ENCODE measurements around the gene COL11A1.

The COL11A1 gene

GRCh38 chr1:102897557-102897956 is 210.8 kb downstream of the COL11A1 start:
- DNase-seq = no peak

DNA sequence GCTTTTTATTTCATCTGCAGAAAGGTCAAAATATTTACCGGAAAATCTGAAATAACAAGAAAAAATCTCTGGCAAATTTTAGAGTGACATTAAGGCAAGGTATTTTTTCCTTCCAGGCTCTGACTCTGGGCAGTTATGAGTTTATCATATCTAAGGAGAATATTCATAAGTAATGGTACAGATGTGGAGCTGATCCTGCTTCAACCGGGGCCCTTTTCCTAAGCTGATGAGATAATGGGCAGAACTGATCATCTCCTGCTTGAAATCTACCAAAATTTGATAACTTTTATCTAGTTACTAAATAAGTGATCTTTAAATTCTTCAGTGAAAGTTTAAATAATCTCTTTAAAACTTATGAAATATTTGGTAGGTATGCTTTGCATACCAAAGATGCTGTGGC is 211.6 kb downstream of the COL11A1 start:
- DNase-seq = no peak

DNA sequence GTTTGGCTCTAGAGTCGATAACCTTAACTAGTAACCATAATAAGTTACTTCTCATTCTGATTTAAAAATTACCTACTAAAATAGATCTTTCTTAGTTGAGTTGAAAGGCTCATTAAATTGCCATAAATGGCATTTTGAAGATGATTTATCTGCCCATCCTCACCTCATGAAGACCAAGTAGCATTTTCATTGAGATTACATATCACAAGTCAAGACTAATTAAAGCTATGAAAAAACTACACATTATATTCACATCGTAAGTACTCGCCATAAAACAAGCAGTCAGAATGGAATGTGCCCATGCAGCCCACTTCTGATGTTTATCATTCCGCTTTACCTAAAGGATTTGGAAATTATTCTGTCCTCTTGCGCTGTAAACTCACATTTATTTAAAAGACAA is 212.0 kb downstream of the COL11A1 start:
- no peak for DNase-seq

DNA sequence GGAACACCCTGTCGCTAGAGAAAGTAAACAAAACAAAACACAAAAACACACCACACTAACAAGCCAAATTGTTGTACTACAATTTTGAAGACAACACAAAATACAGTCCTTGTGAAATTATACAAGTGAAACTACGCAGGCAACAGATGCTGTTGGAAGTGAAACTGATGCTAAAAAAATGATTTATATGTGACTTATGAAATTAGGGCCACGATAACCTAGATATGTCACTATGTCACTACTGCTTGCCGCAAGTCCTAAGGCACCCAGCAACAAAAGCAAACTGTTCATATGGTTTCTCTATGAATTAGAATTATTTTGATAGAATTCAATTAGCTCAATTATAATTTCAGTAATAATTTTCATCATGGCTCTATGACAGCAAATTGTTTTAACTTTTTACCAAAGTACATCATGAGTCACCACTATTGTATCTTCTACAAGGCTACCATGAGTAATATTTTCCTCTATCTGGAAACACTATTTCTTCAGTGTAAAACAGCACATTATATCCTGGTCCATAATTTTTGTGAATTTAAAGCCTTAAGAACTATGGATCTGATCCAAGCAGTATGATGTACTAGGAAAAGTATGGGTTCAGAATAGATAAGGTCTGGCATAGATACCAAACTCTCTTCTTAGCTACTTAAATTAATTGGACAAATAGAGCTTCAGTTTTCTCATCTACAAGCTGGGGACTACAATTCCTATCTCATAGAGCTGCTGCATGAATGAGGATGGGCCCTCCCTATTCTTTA is 216.3 kb downstream of the COL11A1 start:
- no peak for DNase-seq

GRCh38 chr1:102886638-102887037 is 221.7 kb downstream of the COL11A1 start:
- DNase-seq = no peak

GRCh38 chr1:102884238-102884637 is 224.1 kb downstream of the COL11A1 start:
- DNase-seq = no peak

DNA sequence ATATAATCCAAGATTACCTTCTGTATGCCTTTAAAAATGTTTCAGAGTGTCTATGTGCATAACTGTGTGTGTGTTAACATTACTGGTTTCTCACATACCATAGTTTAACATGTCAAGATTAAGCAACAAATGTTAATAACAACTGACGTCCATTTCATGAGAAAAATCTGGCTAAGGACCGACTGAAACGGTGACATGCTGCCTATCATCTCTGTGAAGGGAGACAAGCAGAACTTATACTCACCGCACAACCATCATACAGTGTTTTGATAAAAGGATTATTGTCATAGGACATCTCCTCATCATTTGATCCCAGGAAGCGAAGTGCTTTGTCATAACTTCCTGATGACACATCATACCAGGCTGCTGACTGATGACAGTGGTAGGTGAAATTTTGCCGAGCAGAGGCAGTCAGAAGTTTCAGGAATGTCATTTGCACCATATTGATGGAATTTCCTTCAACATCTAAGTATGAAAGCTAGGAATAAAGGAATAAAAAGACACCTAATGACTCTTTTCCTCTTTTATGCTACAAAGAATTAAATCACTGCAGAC is 228.8 kb downstream of the COL11A1 start:
- no peak for DNase-seq

DNA sequence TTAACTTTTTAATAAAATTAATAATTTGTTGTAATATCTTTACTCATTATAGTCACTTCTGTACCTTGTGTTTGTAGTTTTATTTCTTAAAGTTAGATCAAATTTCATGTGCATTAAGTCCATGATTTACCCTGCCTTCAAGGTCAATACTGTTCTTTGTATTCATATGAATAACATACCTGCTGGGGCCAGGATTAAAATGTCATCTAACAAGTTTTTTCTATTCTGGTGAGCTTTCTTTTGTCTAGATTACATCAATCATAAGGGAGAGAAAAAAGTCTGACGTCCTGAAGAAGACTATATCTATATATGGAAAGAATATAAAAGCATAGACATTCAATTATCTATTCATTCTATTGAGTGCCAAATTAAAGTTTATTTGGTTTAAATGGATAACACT is 232.6 kb downstream of the COL11A1 start:
- no peak for DNase-seq

- DNase-seq = no peak
Observed at GRCh38 chr1:102872526-102872925, 235.8 kb downstream of the COL11A1 start.

DNA sequence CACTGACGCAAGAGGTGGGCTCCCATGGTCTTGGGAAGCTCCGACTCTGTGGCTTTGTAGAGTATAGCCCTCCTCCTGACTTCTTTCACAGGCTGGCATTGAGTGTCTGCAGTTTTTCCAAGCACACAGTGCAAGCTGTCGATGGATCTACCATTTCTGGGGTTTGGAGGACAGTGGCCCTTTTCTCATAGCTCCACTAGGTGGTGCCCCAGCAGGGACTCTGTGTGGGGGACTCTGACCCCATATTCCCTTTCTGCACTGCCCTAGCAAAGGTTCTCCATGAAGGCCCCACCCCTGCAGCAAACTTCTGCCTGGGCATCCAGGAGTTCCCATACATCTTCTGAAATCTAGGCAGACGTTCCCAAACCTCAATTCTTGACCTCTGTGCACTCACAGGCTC is 236.2 kb downstream of the COL11A1 start:
- DNase-seq = no peak

DNA sequence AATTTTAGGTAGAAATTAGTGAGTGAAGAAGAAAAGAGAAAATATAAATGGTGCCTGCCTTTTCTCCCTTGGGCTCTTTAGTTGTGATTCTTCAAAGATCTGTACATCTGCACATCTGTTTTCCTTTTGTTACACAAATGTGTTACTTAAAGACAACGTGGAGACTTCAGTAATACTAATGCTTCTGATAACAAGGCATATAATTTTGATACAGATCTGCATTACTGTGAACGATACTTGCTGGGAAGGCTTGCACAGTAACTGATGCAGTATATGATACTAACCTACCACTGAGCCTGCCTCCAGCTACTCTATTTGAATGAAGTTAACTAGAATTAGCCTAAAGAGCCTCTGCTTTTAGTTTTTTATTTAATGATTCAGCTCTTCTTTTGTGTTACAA is 244.6 kb downstream of the COL11A1 start:
- DNase-seq = no peak

GRCh38 chr1:102861247-102861646 is 247.1 kb downstream of the COL11A1 start:
- DNase-seq = no peak

GRCh38 chr1:102858695-102859094 is 249.6 kb downstream of the COL11A1 start:
- no peak for DNase-seq

GRCh38 chr1:102857251-102857650 is 251.1 kb downstream of the COL11A1 start:
- no peak for DNase-seq

GRCh38 chr1:102853701-102854187 is 254.6 kb downstream of the COL11A1 start:
- DNase-seq = no peak

DNA sequence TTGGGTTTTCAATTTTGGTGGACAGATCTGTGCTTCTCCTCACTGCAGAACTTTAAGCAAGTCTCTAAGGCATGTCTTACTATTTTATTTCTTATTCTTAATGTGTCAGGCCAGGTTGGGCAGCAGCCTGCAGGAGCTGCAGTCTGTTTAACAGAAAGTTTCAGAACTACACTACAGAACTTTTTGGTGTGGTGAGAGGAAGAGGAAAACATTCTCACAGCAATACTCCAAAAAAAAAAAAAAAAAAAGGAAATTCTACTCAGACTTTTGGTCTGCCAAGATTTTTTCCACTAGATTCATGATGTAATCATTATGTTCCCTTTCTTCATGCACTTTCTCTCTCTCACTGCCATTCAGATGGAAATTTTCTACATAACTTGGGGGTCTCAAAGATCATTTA is 255.2 kb downstream of the COL11A1 start:
- no peak for DNase-seq

DNA sequence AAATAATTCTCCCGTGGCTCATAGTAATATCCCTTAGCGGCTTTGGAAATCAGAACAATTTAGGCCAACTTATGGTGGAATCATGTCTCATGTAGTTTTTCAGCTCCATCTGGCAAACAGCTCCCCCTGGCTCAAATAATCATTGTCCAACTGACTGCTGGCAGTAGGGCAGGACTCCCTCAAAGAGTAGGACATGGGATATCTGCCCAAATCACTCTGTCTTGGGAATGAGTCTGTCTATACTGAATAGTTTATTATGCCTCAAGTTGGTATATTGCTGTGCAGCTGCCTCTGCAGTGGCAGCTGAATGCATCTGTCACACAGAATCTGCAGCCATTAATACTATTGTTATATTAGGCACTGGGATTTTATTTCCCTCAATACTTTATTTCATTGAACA is 255.7 kb downstream of the COL11A1 start:
- no peak for DNase-seq

GRCh38 chr1:102851616-102852015 is 256.7 kb downstream of the COL11A1 start:
- DNase-seq = no peak

DNA sequence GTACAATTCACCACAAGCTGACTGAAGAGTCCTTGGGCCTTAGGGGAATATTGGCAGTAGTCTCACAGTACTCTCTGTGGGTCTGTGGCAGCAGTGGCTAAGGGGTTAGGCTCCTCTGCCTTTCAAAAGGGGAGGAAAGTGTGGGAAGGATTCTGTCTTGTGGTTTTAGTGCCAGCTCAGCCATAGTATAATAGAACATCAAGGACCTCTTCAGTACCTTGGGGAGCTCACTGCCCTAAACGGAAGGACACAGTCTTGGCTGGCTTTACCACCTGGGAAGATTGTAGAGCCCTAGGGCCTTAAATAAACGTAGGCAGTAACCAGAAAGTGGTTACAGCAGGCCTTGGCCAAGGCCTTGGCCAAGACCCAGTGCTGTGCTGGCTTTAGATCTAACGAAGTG is 265.7 kb downstream of the COL11A1 start:
- no peak for DNase-seq

DNA sequence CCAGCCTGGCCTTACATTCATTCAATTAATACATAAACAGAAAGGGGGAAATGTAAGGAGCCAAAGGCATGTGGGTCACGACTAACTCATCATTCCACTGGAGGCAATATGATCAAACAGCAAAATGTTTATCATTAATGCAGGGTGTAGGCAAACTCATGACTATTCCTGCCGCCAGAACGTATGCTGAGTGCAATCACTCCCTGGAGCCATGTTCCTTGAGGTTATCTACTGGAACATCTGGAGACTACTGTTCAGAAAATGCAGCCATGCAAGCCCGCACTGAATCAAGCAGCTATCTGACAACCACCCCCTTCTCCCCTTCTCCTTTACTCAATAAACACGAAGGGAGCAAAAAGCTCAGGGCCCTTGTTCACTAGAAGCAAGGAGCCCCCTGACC is 267.6 kb downstream of the COL11A1 start:
- DNase-seq = no peak

DNA sequence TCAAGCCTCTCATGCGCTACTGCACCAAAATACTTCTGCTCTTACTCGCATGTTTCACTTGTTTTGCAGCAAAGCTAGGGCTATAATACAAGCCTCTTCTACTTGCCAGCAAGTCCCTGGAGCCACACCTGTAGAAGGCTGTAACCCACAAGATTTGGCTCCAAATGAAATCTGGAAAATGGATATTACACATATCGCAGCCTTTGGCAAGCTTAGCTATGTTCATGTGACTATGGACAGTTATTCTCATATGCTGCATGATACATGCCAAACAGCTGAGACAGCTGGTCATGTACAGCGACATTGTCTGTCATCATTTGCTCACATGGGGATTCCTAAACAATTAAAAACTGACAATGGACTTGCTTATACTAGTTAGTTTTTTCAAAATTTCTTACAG is 270.3 kb downstream of the COL11A1 start:
- DNase-seq = no peak

GRCh38 chr1:102837551-102837950 is 270.8 kb downstream of the COL11A1 start:
- DNase-seq = no peak

DNA sequence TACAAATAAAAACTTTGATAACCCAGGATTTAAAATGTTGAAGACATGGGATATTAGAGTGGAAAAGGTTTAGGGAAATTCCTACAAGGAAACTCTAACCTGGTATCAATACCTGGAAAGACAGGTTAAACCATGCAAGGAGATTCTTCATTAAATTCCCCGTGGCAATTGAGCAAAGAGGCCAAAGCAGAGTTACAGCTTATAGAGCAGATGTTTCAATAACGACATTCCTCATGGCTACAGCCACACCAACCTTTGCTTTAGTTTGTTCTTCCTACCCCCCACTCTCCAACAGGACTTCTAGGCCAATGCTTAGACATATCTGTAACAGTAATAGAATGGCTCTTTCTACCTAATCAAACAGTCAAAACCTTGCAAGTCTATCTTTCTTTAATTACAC is 271.3 kb downstream of the COL11A1 start:
- DNase-seq = no peak

DNA sequence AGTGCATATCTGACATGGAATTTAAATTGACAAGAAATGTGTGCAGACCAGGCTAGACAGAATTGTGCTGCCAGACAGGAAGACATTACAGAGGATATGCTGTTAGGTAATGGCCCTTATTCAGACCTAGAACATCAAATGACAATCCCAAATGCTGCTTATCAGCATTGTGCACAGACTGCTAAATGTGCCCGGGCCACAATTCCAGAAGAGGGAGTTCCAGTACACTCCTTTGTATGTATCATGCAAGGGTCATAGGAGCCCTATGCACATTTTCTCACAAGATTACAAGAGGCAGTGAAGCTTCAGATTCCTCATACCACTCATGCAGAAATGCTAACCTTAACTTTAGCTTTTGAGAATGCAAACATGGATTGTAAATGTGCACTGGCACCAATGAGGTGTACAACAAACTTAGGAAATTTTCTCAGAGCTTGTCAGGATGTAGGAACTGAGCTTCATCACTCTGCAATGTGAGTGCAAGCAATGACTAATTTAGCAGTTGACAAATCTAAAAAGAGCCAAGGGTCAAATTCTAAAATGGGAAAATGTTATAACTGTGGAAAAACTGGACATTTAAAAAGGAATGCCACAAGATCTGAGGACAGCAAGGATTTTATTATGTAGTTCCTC is 273.5 kb downstream of the COL11A1 start:
- no peak for DNase-seq
